GM19455 (cell line): ENCODE results near the gene PEMT.
A peak's percentile ranks its signal among the peaks of the same experiment; 100 is the strongest.

Source experiments
- ATAC-seq: cut with Tn5 transposase; IDR thresholded peaks from one replicate; pipeline ENCODE4 v1.9.1; 2021; ENCODE audit not compliant: unreplicated experiment

PEMT gene

GRCh38 chr17:17504341-17505140, 87.0 kb downstream of the PEMT start:
- no peak for ATAC-seq

GRCh38 chr17:17503566-17504130, 87.9 kb downstream of the PEMT start:
- ATAC-seq = no peak

GRCh38 chr17:17502741-17503565, 88.6 kb downstream of the PEMT start:
- ATAC-seq = no peak

GRCh38 chr17:17500999-17501605, 90.4 kb downstream of the PEMT start:
- ATAC-seq = no peak

GRCh38 chr17:17499402-17500145, 91.9 kb downstream of the PEMT start:
- ATAC-seq = no peak

- no peak for ATAC-seq
These were observed 92.8 kb downstream of the PEMT start for GRCh38 chr17:17498606-17499301.

- no peak for ATAC-seq
These were observed 93.5 kb downstream of the PEMT start for GRCh38 chr17:17497845-17498520.

- no peak for ATAC-seq
These were observed 94.3 kb downstream of the PEMT start for GRCh38 chr17:17497065-17497844.

- peak; percentile 42 for ATAC-seq
These were observed 95.1 kb downstream of the PEMT start, which contains the start of gene RASD1 for GRCh38 chr17:17496189-17497064. Gene RASD1 (minus strand): TSS chr17:17496395. CDS start chr17:17496181, 214 bp downstream.

- no peak for ATAC-seq
These were observed 95.8 kb downstream of the PEMT start for GRCh38 chr17:17495536-17496188.

- ATAC-seq = no peak
These were observed 96.5 kb downstream of the PEMT start for GRCh38 chr17:17494870-17495535.

- no peak for ATAC-seq
These were observed 97.0 kb downstream of the PEMT start for GRCh38 chr17:17494499-17494869.

- ATAC-seq = no peak
These were observed 97.5 kb downstream of the PEMT start for GRCh38 chr17:17493986-17494466.

- ATAC-seq = no peak
These were observed 98.1 kb downstream of the PEMT start for GRCh38 chr17:17493249-17493985.

GRCh38 chr17:17492571-17492970, 98.9 kb downstream of the PEMT start:
- ATAC-seq = no peak

- no peak for ATAC-seq
These were observed 99.4 kb downstream of the PEMT start for GRCh38 chr17:17492085-17492484.
